HG03039 (cell line): ENCODE results near the gene KATNIP.
A peak's percentile ranks its signal among the peaks of the same experiment; 100 is the strongest.

Experiments used
- ATAC-seq: cut with Tn5 transposase; IDR thresholded peaks from one replicate; pipeline ENCODE4 v1.9.1; 2021; ENCODE audit warnings: mild to moderate bottlenecking, moderate library complexity; ENCODE audit not compliant: unreplicated experiment

The KATNIP gene

DNA sequence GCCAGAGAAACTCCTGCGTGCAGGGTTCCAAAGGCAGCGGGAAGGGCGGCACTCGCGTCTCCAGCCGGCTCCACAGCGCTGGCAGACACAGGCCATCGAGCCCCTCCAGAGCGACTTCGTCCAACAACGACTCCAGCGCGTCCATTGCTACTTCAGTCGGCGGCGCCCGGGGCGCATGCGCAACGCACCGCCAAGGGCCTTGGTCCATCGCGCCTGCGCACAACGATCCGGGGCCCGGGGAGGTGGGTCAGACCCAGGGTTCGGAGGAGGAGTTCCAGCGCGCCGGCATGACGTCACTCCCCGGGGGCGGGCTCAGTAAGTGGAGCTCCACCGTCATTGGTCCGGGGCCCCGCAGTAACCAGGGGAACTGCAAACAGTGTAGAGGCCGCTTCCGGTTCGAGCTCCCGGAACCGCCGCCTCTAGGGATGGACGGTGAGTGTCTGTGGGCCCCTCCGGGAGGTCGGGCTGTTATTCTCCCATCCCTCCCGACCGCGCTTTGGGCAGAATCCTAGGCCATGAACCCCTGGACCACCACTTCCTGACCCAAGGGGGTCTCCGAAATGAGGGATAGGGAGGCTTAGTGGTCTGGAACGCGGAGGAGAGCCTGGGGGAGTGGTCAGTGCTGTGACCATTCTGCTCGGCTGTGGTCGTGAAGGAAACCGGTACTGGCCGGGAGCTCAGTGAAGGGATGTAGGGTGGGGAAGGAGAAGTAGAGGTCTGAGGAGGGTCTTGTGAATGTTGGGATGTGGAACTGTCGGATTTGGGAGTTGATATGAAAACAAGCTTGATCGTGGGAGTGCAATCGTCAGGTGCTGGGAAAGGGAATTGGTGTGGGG is at the start of gene KATNIP, which contains the start of gene GTF3C1:
TSS of gene KATNIP (plus strand) at position 399 of the 836 bp plus-strand sequence. CDS start at position 426, 27 bp downstream.
TSS of gene GTF3C1 (minus strand) at position 168 of the 836 bp plus-strand sequence. CDS start at position 145, 23 bp downstream.
- ATAC-seq = peak; percentile 94

DNA sequence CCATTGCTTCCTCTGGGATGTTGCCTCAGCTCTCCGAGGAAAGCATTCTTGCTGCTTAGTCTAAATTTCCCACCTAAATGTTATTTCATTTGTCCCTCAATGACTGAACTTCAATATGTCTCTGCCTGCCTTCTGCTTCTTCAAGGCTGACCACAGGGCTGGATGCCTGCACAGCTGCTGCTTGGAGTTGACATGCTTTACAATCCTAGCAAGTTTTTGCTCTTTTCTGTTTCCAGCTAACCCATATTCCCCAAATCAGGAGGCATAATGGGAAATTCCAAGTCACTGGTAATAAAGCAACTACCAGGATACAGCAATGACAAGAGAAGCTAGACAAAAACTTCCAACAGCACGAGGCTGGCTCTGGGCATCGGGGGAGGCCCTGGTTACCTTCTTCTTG is 49.1 kb upstream of the KATNIP start:
- no peak for ATAC-seq

DNA sequence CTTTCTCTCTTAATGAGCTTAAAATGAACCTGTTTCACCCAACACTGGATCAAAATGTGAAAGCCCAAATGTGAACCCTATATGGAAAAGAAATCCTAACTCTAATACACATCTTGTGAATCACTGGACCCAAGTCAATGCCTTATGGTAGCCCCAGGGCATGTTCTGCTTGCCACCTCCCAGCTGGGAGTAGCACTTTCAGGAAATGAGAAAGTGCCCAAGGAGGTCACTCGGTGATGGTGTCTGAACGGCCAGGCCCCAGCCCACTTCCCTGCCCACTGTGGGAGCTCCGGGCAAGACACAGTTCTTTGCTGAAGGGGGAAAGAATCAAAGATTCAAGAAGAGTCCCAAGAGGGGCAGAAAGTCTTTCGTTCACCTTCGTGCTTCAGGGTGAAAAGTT is 46.3 kb upstream of the KATNIP start:
- no peak for ATAC-seq

DNA sequence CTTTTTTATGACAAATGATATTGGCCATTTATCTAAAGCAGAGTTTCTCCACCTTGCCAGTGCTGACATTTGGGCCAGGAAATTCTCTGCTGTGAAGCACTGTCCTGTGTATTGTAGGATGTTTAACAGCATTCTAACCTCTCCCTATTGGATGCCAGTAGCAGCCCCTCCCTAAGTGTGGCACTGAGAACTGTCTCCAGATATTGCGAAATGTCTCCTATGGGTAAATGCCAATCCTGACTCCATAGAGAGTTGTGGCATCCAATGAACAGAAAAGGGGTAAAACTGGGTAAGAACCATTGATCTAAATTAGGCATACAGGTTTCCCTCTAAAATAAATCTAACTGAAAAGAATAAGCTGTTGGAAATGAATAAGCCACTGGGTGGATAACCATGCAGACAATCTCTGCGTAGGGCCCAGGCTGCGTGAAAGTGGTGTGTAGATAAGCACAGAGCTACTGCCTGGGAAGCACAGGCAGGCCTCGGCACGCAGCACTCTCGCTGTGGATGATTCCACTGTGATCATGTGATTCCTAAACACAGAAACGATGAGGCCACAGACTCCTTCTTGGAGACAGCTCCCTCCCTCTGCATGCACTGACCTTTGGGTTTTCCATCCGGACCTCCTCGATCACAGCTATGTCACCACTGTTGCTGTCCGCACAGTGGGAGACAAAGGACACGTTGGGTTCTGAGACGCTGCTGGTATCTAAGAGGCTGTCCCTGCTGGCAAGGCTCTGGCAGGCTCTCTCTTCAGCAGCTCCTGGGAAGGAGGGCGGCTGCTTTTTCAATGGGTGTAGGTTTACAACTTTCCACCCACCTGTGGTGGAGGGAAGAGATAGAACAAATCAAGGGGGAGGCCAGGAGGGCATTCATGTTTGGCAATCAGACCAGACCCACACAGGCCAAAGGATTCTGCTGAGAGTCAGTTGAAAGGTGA is 44.4 kb upstream of the KATNIP start:
- no peak for ATAC-seq

DNA sequence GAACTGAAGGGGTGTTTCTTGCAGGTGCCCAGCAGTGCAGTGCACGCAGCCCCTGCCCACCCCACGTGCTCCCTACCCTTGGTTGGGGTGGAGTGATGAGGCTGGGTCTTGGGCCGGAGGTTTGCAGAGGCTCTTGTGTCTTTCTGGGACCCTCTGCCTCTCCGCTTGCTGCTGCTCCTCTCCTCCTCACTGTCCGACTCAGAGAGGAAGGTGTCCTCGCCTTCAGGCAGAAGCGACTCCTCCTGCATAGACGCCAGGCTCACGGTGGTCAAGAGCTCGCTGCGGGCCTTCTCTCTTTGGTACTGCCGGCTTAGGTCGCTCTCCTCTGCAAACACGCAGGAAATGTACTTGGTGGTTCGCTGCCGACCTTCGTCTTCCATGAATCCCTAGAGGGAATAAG is 43.2 kb upstream of the KATNIP start:
- ATAC-seq = no peak

DNA sequence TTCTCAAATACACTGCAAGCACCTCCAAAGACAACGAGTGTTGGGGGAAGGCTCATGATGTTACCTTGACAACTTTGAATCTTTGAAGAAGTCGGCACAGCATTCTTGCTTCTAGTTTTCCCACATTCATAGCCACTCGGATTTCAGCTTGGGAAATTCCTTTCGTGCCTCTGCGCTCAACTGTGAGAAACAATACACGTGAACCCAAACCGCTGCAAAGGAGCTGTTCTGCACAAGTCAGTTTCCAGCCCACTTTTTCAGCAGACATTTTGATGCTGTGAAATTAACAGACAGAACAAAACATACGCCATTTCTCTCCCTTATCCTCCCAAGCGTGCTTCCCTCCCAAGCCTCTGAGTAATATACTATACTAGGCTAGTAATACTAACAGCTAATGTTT is 41.5 kb upstream of the KATNIP start:
- no peak for ATAC-seq

DNA sequence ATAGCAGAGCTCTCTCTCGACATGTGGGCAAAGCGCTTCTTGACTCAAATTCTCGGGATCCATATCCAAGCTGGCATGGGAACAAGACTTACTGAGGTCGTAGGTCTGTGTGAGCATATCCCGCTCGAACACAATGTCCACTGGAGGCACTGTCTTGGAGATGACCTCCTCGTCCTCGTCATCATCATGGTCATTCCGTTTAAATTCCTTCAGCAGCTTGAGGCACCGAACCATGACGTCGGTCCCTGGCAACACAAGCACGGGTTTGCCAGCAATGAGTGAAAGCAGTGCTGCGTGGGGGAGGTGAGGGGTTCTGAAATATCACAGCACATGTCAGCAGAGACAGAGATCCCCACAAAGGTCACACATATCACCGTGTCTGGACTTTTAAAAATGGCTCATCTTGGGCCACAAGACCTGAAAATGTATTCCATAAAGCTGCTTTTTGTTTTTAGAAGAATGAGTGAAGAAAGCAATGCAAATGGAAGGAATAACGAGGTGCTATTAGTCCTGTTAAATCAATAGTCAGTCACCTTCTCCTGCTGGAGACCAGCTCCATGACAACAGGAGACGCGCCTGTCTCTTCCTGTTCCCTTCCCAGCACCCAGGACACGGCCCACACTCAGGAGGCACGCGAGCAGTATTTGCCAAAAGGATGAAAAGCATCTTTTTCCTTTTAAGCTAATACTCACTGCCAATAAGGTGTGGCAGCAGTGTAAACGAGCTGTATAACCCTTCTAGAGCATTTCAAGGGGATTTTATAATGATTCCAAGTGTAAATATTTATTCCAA is 38.1 kb upstream of the KATNIP start:
- ATAC-seq = no peak

DNA sequence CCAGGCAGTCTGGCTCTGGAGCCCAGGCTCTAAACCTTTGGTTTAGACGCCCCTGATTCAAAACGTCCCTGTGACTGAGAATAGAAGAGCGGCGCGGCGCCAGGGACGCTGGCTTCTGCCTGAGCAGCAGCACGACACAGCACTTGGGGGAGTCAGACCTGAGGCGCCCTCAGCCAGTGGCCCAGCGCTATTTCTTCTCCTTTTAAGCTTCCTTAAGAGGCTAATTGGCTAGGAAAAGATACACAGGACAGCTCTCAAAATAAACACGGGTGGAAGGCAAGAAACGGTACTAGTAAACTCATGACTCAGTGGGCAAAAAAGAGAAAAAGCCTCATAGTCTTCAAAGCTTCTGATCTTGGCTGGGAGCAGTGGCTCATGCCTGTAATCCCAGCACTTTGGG is 35.1 kb upstream of the KATNIP start:
- ATAC-seq = no peak

DNA sequence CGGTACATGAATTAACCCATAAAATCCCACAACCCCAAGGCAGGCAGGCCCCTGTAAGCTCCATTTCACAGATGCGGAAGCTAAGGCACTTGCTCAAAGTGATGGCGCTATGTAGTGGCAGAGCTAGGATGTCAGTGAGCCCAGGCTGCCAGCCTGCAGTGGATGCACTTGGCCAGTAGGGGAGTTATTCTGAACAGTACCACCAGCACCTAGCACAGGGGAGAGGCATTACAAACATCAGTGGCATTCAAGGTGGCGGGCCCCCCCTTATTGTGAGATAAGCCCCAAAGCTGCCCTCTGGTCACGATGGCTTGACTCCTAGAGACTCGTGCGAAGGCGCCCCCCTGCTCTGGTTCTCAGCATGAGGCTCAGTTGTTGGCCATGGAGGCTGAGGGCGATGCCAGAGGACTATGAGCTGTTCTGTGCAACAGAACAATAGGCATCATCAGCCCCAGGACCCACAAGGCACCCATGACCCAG is 34.0 kb upstream of the KATNIP start:
- no peak for ATAC-seq

DNA sequence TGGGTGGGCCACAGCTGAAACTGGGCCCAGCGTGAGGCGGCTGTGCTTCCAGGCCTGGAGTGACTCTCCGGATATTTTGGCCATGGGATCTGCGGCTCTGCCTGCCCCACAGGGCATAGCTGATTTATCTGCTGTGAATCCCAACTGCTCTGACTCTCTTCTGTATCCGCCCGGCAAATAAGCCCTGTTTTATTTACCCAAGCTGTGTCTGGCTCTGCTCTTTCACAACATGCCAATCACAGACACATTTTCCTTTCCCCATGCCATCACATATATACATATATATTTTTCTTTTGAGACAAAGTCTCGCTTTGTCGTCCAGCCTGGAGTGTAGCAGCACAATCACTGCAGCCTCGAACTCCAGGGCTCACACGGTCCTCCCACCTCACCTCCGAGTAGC is 33.6 kb upstream of the KATNIP start:
- ATAC-seq = no peak

DNA sequence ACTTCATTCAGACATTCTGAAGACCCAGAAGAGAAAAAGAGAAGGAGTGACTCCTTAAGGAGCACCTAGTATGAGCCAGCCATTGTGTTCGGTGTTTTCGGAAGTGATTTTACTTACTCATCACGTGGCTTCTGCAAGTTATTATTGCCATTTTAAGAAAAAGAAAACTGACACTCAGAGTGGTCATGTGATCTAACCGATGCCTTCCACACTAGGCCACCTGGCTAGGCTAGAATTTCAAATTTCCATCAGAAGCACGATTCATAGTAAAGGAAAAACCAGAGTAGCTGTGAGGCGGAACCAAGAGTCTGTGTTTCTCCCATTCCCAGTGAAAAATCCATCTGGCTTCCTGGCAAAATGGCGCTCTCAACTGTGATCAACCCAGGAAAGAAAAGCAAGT is 32.3 kb upstream of the KATNIP start:
- ATAC-seq = no peak

DNA sequence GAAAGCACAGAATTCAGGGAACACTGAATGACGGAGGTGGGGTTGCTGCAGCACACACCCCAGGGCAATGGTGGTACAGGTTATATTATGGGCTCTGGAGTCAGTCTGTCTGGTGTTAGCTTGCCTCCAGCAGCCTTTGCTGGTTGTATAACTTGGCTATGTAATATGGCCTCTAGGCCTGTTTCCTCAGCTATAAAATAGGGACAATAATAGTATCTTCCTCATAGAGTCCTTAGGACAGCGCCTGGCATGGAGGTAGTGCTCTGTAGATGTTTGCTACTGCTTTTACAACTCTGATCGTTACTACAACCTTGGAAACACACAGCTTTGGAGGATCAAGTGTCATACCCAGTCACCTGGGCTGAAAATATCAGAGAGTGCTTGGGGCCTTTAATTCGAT is 31.7 kb upstream of the KATNIP start:
- ATAC-seq = no peak

DNA sequence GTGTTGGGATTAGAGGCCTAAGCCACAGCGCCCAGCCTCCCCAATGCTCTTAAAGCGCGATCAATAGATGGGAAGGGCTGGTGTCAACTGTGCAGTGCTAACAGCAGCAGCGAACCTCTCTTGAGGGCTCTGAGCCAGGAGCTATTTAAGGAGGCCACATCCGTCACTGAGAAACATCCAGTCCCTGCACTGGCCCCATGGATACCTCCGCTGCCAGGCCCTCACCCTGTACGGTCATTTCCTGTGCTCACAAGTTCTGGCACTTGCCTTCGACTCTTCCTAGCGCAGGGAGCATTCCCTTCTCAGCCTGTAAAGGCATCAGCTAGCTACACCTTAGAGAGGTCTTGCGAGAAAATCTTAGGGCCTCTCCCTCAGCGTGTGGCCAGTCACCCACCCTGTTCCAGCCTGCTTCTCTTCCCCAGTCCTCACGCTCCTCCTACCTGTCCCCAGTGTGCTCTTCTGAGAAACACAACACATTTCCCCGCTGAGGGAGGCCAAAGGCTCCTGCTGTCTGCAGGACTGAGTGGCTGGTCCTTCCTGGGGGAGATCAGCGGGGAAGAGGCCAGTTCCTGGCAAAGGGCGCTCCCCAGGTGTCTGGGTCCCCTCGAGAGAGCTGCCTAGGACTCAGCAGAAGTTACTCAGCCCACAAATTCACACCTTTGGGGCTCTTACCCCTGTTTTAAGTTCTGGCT is 28.8 kb upstream of the KATNIP start:
- ATAC-seq = no peak

DNA sequence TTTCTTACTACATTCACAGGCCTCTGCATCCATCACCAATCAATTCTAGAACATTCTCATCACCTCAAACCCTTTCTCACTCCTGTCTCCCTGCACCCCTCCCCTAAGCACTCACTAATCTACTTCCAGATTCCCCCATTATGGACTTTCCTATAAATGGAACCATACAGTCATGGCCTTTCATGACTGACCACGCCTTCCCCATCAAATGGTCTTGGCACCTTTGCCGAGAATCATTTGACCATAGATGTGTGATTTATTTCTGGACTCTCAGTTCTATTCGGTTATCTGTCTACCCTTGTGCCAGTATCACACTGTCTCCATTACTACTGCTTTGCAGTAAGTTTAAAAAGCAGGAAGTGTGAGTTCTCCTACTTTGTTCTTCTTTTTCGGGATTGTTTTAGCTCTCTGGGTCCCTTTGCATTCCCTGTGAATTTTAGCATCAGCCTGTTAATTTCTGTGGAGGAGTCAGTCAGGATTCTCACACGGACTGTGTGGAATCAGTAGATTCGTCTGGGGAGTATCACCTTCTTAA is 27.7 kb upstream of the KATNIP start:
- no peak for ATAC-seq

DNA sequence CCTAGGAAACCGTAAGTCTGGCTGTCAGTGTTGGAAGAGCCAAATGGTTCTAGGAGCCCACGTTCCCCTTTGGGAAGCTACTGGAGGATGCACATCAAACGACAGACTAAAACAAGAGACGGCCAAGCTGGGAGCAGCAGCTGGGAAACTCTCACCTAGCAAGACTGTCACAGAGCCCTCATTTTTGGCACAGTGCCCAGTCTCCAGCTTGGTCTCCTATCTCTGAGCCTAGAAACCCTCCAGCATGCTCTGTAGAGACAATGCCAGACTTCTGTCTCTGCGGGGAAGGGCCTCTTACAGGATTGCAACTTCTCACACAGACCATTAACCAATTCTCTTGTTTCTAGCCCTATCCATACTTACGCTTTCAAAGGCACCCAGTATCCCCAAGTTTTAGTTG is 23.8 kb upstream of the KATNIP start:
- ATAC-seq = no peak

DNA sequence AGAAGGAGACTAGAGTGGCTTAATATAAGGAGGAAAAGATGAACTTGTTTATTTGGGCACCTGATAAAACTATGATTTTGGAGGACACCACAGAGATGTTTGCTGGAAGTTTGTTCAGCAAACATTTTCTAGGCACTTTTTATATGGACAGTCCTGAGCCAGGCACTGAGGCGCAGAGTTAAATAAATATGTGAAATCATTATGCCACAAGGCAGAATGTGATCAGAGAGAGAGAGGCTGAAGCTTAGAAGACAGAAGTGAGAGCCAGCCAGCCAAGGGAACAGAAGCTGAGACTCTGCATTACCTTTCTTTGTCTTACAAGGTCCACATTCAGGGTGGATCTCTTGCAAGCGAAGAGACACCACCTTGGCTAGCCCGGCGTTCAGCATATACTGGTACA is 21.6 kb upstream of the KATNIP start:
- no peak for ATAC-seq

DNA sequence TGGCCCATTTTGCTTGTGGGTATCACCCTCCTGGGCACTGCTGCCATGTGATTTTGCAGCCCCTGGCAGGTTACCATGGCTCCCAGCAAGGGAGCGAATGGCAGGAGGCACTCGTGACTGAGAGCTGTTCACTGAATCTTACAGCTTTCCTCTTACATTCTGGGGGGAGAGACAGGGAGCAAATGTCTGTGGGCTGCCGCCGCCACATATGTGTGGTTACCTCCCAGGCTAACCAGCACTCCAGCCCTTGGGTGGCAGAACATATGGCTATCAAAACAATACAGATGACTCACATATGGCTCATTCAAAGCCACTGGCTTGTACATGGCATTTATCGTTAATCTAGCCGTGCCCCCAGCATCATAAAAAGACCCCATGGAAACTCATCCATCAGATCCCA is 20.0 kb upstream of the KATNIP start:
- ATAC-seq = no peak

DNA sequence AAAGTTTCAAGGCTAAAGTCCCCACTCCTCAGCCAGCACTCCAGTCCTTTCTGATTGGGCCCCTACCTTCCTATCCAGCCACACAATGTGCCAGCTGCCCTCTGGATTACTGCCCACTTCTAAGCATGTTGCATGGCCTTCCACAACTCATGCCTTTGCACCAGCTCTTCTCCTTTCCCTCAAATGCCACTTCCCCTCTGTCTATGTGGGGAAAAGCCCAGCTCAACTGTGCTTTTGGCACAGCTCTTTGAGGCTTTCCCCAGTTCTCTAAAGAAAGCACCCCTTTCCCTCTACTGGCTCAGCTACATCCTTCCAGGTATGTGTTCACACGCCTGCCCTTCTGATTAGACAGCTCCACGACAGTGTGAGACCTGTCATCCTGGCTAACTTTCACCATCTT is 18.8 kb upstream of the KATNIP start:
- no peak for ATAC-seq

DNA sequence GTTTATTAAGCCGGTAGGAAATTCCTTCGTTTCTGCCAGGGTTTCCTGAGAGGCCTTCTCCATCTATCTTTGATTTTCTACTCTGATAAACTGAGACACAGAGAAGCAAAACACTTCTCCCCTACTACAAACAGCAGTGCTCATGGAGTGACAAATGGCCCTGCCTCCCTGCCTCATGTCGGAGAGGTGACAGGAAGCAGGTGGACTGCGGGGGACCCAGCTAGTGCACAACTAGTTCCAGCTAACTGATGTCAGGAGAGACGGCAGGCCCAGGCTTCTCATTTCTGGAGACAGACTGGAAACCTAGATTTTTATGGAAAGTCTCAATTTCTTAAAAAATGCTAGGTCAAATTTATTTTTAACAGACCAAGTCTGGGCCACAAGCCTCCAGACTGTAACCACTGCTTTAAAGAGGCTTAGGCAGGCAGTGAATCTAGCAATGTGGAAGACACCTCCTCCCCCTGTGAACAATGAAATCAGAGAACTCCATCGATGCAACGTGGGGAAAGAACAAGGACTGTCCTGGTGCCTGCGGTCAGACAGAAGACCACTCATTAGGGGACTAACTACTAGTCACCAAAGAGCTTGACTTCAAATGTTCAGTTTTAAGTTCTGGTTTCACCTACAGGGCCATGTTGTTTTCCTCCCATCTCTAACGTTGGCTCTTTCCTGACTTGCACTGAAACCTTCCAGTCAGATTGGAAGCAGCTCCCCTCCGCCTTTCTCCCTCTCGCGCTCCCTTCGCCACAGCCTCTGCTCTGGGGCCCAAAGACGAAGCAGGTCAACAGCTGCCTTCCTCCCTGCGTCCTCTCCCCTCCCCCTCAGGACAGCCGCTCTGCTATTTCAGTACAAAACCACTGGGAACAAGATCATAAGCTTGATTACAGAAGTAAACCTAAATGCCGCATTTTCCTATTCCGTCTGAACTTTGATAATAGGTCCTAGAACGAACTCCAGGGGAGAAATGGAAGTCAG is 17.8 kb upstream of the KATNIP start:
- no peak for ATAC-seq
